Adrenal gland (tissue), 5 donors: ENCODE measurements around the gene RPL36A.

ENCODE experiments used
- POLR2A ChIP-seq, 2 donors: fragments of 450-650 bp; IDR thresholded peaks; one replicate each; pipeline ENCODE4 v1.6.1; 2017; ENCODE audit warnings: antibody characterized with exemption in 2 of 2, mild to moderate bottlenecking in 2 of 2, moderate library complexity in 1 of 2
- TF ChIP-seq, protein P1 (sequence below), 6 experiments: fragments of 450-650 bp in 4 of 6; fragments of 200-600 bp in 2 of 6; sonication (generic) in 1 of 6; IDR thresholded peaks; 1 replicate in 5 of 6; 2 replicates in 1 of 6; pipeline versions ENCODE4 v1.5.1 to v1.8.0; 2016 to 2021; ENCODE audit warnings: antibody characterized with exemption in 6 of 6, mild to moderate bottlenecking in 2 of 6, moderate library complexity in 1 of 6
- donor health status: DM: no; HTN: no; CAD: no.

GRCh38 chrX:101399825-101400224 is 9.0 kb downstream of the RPL36A start:
- TF ChIP-seq, protein P1, sequence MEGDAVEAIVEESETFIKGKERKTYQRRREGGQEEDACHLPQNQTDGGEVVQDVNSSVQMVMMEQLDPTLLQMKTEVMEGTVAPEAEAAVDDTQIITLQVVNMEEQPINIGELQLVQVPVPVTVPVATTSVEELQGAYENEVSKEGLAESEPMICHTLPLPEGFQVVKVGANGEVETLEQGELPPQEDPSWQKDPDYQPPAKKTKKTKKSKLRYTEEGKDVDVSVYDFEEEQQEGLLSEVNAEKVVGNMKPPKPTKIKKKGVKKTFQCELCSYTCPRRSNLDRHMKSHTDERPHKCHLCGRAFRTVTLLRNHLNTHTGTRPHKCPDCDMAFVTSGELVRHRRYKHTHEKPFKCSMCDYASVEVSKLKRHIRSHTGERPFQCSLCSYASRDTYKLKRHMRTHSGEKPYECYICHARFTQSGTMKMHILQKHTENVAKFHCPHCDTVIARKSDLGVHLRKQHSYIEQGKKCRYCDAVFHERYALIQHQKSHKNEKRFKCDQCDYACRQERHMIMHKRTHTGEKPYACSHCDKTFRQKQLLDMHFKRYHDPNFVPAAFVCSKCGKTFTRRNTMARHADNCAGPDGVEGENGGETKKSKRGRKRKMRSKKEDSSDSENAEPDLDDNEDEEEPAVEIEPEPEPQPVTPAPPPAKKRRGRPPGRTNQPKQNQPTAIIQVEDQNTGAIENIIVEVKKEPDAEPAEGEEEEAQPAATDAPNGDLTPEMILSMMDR (IDR thresholded peaks at IDR 0.05) = no peak
- no peak for TF ChIP-seq POLR2A (IDR thresholded peaks at IDR 0.05)
